ENCODE data around the gene DOCK9.

DNA sequence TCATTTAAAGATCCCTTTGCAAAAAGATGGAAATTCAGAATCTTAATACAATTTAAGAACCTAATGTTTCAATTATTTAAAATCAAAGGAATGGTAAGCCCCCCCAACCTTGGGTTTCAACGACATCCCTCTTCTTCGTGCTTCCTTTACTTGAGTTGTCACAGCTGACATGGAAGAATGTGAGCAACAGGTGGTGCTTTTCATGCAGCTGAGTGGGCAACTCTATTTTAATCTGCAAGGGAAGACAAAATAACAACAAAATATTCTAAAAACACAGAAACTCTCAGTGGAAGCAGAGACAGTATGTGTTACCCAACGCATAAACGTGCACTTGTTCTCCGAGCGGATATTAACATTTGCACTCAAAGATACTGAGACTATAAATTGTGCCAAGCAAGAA, 92.3 kb downstream of the DOCK9 start:
- TF ChIP-seq, protein P1, sequence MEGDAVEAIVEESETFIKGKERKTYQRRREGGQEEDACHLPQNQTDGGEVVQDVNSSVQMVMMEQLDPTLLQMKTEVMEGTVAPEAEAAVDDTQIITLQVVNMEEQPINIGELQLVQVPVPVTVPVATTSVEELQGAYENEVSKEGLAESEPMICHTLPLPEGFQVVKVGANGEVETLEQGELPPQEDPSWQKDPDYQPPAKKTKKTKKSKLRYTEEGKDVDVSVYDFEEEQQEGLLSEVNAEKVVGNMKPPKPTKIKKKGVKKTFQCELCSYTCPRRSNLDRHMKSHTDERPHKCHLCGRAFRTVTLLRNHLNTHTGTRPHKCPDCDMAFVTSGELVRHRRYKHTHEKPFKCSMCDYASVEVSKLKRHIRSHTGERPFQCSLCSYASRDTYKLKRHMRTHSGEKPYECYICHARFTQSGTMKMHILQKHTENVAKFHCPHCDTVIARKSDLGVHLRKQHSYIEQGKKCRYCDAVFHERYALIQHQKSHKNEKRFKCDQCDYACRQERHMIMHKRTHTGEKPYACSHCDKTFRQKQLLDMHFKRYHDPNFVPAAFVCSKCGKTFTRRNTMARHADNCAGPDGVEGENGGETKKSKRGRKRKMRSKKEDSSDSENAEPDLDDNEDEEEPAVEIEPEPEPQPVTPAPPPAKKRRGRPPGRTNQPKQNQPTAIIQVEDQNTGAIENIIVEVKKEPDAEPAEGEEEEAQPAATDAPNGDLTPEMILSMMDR (IDR thresholded peaks at IDR 0.05): no peak
- TF ChIP-seq POLR2A (IDR thresholded peaks at IDR 0.05): no peak
- TF ChIP-seq POLR2AphosphoS5 (IDR thresholded peaks at IDR 0.05): no peak

Data from suprapubic skin (tissue), 4 donors.